Epithelial cell of proximal tubule (primary cell): ENCODE data around the gene ABCC2. TPM values are rescaled to one million over a fixed set of nuclear protein-coding genes. Genes with fewer than 3 reads are reported as not detected.
"Not testable (repeated sequence)": the region's sequence is repeated elsewhere in the genome, so short reads cannot be mapped to it uniquely, and the experiment has no call there.

ENCODE experiments used
- DNase-seq: peaks from one replicate; pipeline ENCODE4 v3.0.0-alpha.2; 2011; ENCODE audit warnings: low read depth
- H3K4me3 ChIP-seq: 2 replicates; pipeline ENCODE4 v1.5.1; 2011; ENCODE audit warnings: low read depth, mild to moderate bottlenecking, low read length
- total RNA-seq: library from RNA; depleted of rRNA; stranded (reverse); fragments of >200 nt; gene quantifications from 2 replicates; pipeline ENCODE4 v1.2.3, GENCODE V29; 2015
- TF ChIP-seq, protein P1 (sequence below): conservative IDR thresholded peaks from 2 replicates; pipeline ENCODE4 v1.5.1; 2012; ENCODE audit warnings: low read depth, mild to moderate bottlenecking, low read length

Gene ABCC2
- total RNA-seq, 1 donor from 2014 or later = 0.17 TPM

DNA sequence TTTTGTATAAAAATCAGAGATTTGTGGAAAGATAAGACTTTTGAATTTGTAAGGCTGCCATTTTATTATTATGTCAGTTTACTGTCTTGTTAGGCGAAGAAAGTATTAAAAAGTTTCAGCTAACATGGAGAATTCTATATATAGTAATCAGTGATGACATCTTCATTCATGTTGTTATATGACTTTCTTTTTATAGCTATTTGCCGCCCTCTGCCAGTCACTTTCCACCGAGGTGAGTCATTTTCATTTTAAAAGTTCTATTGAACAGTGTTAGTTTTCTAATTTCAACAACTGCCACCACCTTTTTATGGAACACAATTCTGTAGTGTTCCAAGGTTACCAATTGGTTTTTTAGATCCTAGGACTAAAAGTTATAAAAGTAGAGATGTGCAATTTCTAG, 38.6 kb upstream of the ABCC2 start:
- DNase-seq = no peak
- TF ChIP-seq, protein P1, sequence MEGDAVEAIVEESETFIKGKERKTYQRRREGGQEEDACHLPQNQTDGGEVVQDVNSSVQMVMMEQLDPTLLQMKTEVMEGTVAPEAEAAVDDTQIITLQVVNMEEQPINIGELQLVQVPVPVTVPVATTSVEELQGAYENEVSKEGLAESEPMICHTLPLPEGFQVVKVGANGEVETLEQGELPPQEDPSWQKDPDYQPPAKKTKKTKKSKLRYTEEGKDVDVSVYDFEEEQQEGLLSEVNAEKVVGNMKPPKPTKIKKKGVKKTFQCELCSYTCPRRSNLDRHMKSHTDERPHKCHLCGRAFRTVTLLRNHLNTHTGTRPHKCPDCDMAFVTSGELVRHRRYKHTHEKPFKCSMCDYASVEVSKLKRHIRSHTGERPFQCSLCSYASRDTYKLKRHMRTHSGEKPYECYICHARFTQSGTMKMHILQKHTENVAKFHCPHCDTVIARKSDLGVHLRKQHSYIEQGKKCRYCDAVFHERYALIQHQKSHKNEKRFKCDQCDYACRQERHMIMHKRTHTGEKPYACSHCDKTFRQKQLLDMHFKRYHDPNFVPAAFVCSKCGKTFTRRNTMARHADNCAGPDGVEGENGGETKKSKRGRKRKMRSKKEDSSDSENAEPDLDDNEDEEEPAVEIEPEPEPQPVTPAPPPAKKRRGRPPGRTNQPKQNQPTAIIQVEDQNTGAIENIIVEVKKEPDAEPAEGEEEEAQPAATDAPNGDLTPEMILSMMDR = no peak
- H3K4me3 ChIP-seq = no peak overlapping the region

GRCh38 chr10:99746166-99746565, 36.3 kb upstream of the ABCC2 start:
- not testable (repeated sequence) for H3K4me3 ChIP-seq, DNase-seq

- H3K4me3 ChIP-seq = no peak overlapping the region
- no peak for DNase-seq
- TF ChIP-seq, protein P1 = no peak
Measured at GRCh38 chr10:99748823-99749451, 33.5 kb upstream of the ABCC2 start.

DNA sequence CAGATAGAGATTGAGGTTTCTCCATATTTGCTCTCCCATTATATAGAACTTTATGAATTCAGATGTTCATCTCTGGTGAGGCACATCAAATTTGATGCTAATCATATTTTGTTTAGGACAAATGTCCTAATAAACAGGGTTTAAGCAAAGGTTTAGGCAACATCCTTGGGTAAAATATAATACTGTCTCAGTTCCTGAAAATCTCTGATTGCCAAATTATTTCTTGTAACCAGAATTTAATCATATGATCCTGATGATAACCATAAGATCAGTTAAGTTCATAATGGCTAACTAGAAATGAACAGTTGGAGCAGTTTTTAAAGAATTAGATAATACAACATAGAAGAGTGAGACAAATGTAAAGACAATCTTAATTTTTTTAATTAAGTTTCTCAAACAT, 31.8 kb upstream of the ABCC2 start:
- TF ChIP-seq, protein P1 = no peak
- no peak for DNase-seq
- no peak overlapping the region for H3K4me3 ChIP-seq

GRCh38 chr10:99754670-99755069, 27.8 kb upstream of the ABCC2 start:
- no peak for DNase-seq
- TF ChIP-seq, protein P1 = no peak
- no peak overlapping the region for H3K4me3 ChIP-seq

DNA sequence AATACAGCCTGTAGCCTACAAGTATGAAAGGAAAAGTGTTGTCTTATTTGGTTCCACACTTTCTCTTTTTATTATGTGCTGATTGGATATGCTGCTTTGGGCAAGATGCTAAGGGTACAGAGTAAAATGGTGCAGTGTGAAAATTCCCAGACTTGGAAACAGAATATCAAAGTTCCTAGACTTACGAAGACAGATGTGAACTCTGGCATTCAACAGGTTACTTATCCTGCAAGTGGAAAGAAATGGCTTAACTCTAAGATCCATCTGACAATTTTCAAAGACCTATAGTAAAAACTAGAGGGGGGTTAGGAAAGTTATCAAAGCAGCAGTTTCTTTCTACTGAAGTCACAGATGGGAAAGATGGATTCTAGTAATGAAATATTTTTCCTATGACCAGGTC, 26.3 kb upstream of the ABCC2 start:
- H3K4me3 ChIP-seq = no peak overlapping the region
- TF ChIP-seq, protein P1 = no peak
- no peak for DNase-seq

GRCh38 chr10:99758211-99758891, 24.1 kb upstream of the ABCC2 start:
- no peak for DNase-seq
- TF ChIP-seq, protein P1 = no peak
- no peak overlapping the region for H3K4me3 ChIP-seq
